Keratinocyte (primary cell): ENCODE measurements around the gene COL3A1. TPM values are rescaled to one million over a fixed set of nuclear protein-coding genes. Genes with fewer than 3 reads are reported as not detected.

Source experiments
- DNase-seq: peaks from one replicate; pipeline ENCODE4 v3.0.0-alpha.2; 2011; ENCODE audit warnings: low read depth, missing footprints, low spot score
- FAIRE-seq: peaks from 2 replicates; lab custom pipeline; 2011; peaks lifted over from hg19 to GRCh38; lab: Jason Lieb, UNC
- H2AFZ ChIP-seq: 2 replicates; pipeline ENCODE4 v1.6.0; 2012; ENCODE audit warnings: low read length, control low read depth, inconsistent platforms; ENCODE audit not compliant: control insufficient read depth
- H3K27ac ChIP-seq: 2 replicates; pipeline ENCODE4 v1.5.1; 2011; ENCODE audit warnings: low read length; ENCODE audit not compliant: control insufficient read depth, insufficient read depth
- H3K27me3 ChIP-seq: 3 replicates; pipeline ENCODE4 v1.6.0; 2011; ENCODE audit warnings: low read length; ENCODE audit not compliant: control insufficient read depth, insufficient read depth; ENCODE audit errors: extremely low read depth
- H3K36me3 ChIP-seq, 2 experiments: 2 replicates in 1 of 2; 3 replicates in 1 of 2; pipeline ENCODE4 v1.5.1; 2011; ENCODE audit warnings: low read length in 2 of 2, mild to moderate bottlenecking in 1 of 2; ENCODE audit not compliant: control insufficient read depth in 2 of 2, insufficient read depth in 2 of 2; ENCODE audit errors: extremely low read depth in 1 of 2
- H3K4me1 ChIP-seq: 3 replicates; pipeline ENCODE4 v1.5.1; 2011; ENCODE audit warnings: low read length; ENCODE audit not compliant: control insufficient read depth, insufficient read depth; ENCODE audit errors: extremely low read depth
- H3K4me2 ChIP-seq: 3 replicates; pipeline ENCODE4 v1.6.0; 2011; ENCODE audit warnings: low read depth, low read length; ENCODE audit not compliant: control insufficient read depth, insufficient read depth; ENCODE audit errors: extremely low read depth
- H3K4me3 ChIP-seq, 3 experiments: fragments of 200-600 bp in 1 of 3; sonication (generic) in 1 of 3; 2 replicates in 2 of 3; 3 replicates in 1 of 3; pipeline ENCODE4 v1.5.1; 2011 to 2016; ENCODE audit warnings: low read length in 3 of 3, mild to moderate bottlenecking in 3 of 3, control low read depth in 2 of 3, inconsistent platforms in 1 of 3, low read depth in 1 of 3, mixed read lengths in 1 of 3, mixed run types in 1 of 3, moderate library complexity in 1 of 3; ENCODE audit not compliant: control insufficient read depth in 2 of 3, insufficient read depth in 2 of 3; ENCODE audit errors: extremely low read depth in 1 of 3
- H3K79me2 ChIP-seq: 2 replicates; pipeline ENCODE4 v1.6.0; 2012; ENCODE audit warnings: low read length; ENCODE audit not compliant: control insufficient read depth, insufficient read depth
- H3K9ac ChIP-seq: 3 replicates; pipeline ENCODE4 v1.6.0; 2011; ENCODE audit warnings: low read length; ENCODE audit not compliant: control insufficient read depth, insufficient read depth; ENCODE audit errors: extremely low read depth
- H3K9me1 ChIP-seq: 3 replicates; pipeline ENCODE4 v1.6.0; 2011; ENCODE audit warnings: low read length; ENCODE audit not compliant: control insufficient read depth, insufficient read depth; ENCODE audit errors: extremely low read depth
- H3K9me3 ChIP-seq: 2 replicates; pipeline ENCODE4 v1.5.1; 2012; ENCODE audit warnings: low read depth, low read length; ENCODE audit not compliant: control insufficient read depth
- H4K20me1 ChIP-seq: 3 replicates; pipeline ENCODE4 v1.6.0; 2011; ENCODE audit warnings: low read length; ENCODE audit not compliant: control insufficient read depth, insufficient read depth; ENCODE audit errors: extremely low read depth
- EZH2 ChIP-seq: IDR thresholded peaks from one replicate; pipeline ENCODE4 v1.6.1; 2012; ENCODE audit warnings: inconsistent platforms, mild to moderate bottlenecking, low read length, moderate library complexity
- dilution Hi-C: fragments of 300-500 bp; cut with MboI; formaldehyde crosslinking; loops from one replicate; pipeline ENCODE4 v1.7.0; 2020; ENCODE audit warnings: low sequenced_read_pairs; ENCODE audit not compliant: extremely low pct_ligation_motif_present
- polyA plus RNA-seq, 5 experiments: library from polyadenylated mRNA; depleted of rRNA in 3 of 5; stranded (reverse) in 3 of 5; stranded (forward) in 1 of 5; unstranded in 1 of 5; fragments of >200 nt; gene quantifications; 1 replicate in 1 of 5; 2 replicates in 3 of 5; 3 replicates in 1 of 5; pipeline versions ENCODE4 v1.2.1 to v1.2.3, GENCODE V29; 2011 to 2012; ENCODE audit warnings: missing spikeins in 2 of 5, low read depth in 1 of 5, low replicate concordance in 1 of 5
- TF ChIP-seq, protein P1 (sequence below), 3 experiments: IDR thresholded peaks in 1 of 3; conservative IDR thresholded peaks in 1 of 3; optimal IDR thresholded peaks in 1 of 3; 2 replicates in 2 of 3; 3 replicates in 1 of 3; pipeline versions ENCODE3 to v1.5.1; 2011; ENCODE audit warnings: low read length in 3 of 3, mild to moderate bottlenecking in 3 of 3, moderate library complexity in 2 of 3, control low read depth in 1 of 3, inconsistent platforms in 1 of 3; ENCODE audit not compliant: insufficient read depth in 2 of 3; ENCODE audit errors: extremely low read depth in 1 of 3

COL3A1 gene
- polyA plus RNA-seq, 1 donor (not counting 4 experiments of a cell fraction or from before 2014, with no cell fraction given), result 0.01 TPM

GRCh38 chr2:188964976-188965546 is 9.1 kb upstream of the COL3A1 start:
- Histone ChIP-seq H3K9me1 (no peaks in the 10 kb centered on the region), H3K36me3 (no peaks in the 10 kb centered on the region), H2AFZ (no peak overlapping the region), H3K4me3 (no peak overlapping the region), H3K4me2 (no peak overlapping the region), H3K27ac (no peak overlapping the region), H3K79me2 (no peaks in the 10 kb centered on the region), H3K4me1 (no peaks in the 10 kb centered on the region), H3K9me3 (no peaks in the 10 kb centered on the region), H3K27me3 (no peaks in the 10 kb centered on the region), H4K20me1 (no peaks in the 10 kb centered on the region), H3K9ac (no peak overlapping the region)
- dilution Hi-C loops, result no loop called here
- no peak for FAIRE-seq
- DNase-seq, result no peak
- no peak for TF ChIP-seq EZH2
- TF ChIP-seq, protein P1, sequence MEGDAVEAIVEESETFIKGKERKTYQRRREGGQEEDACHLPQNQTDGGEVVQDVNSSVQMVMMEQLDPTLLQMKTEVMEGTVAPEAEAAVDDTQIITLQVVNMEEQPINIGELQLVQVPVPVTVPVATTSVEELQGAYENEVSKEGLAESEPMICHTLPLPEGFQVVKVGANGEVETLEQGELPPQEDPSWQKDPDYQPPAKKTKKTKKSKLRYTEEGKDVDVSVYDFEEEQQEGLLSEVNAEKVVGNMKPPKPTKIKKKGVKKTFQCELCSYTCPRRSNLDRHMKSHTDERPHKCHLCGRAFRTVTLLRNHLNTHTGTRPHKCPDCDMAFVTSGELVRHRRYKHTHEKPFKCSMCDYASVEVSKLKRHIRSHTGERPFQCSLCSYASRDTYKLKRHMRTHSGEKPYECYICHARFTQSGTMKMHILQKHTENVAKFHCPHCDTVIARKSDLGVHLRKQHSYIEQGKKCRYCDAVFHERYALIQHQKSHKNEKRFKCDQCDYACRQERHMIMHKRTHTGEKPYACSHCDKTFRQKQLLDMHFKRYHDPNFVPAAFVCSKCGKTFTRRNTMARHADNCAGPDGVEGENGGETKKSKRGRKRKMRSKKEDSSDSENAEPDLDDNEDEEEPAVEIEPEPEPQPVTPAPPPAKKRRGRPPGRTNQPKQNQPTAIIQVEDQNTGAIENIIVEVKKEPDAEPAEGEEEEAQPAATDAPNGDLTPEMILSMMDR (optimal IDR thresholded peaks at IDR 0.05 in 1 of 3, IDR thresholded peaks at IDR 0.05 in 1 of 3, conservative IDR thresholded peaks at IDR 0.05 in 1 of 3; ENCODE audit: extremely low read depth in 1 of 3, insufficient read depth in 2 of 3, low read length in 3 of 3), result no peak

DNA sequence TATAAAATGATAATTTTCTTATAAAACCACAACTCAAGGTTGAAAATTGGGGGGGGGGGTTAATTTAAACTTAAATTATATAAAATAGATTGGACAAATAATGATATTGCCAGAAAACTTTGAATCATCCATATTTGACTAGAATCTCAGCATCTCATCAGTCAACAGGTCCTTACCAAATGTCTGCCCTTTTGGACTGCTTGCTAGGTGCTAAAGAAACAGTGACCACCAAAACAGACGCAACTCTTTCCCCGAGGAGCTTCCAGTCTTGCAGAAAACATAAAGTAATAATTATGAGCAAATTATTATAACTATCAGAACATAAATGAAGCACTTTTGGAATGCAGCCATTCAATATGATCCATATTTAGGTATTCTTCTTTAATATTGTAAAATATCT is 8.6 kb upstream of the COL3A1 start:
- Histone ChIP-seq H2AFZ (no peak overlapping the region), H3K36me3 (no peaks in the 10 kb centered on the region), H3K9me3 (no peaks in the 10 kb centered on the region), H3K9me1 (no peaks in the 10 kb centered on the region), H3K9ac (no peak overlapping the region), H3K4me1 (no peaks in the 10 kb centered on the region), H3K79me2 (no peaks in the 10 kb centered on the region), H3K27ac (no peak overlapping the region), H4K20me1 (no peaks in the 10 kb centered on the region), H3K4me3 (no peak overlapping the region), H3K4me2 (no peak overlapping the region), H3K27me3 (no peaks in the 10 kb centered on the region)
- no peak for DNase-seq
- no peak for TF ChIP-seq EZH2
- TF ChIP-seq, protein P1 (optimal IDR thresholded peaks at IDR 0.05 in 1 of 3, IDR thresholded peaks at IDR 0.05 in 1 of 3, conservative IDR thresholded peaks at IDR 0.05 in 1 of 3; ENCODE audit: extremely low read depth in 1 of 3, insufficient read depth in 2 of 3, low read length in 3 of 3), result no peak
- dilution Hi-C loops, result no loop called here
- FAIRE-seq, result no peak
